Stimulated activated CD4-positive, alpha-beta T cell treated with anti-CD3 and anti-CD28 coated beads, Interleukin-1b, Interleukin-23, amount 100 ng/mL, for 24 hours (primary cell): ENCODE data around the gene RPN2.
A peak's percentile ranks its signal among the peaks of the same experiment; 100 is the strongest.

Source experiments
- DNase-seq, 4 experiments: peaks; one replicate each; pipeline ENCODE4 v3.0.0-alpha.2; 2020; ENCODE audit warnings: low read depth in 4 of 4, low spot score in 1 of 4

The RPN2 gene

GRCh38 chr20:37179683-37180524 is 774 bp downstream of the RPN2 start:
- no peak for DNase-seq

- DNase-seq: no peak
These were observed 6.6 kb downstream of the RPN2 start for GRCh38 chr20:37185686-37186085.

GRCh38 chr20:37188787-37189186 is 9.7 kb downstream of the RPN2 start:
- no peak for DNase-seq

GRCh38 chr20:37189416-37190016 is 10.4 kb downstream of the RPN2 start:
- DNase-seq: no peak

- DNase-seq: no peak
These were observed 11.4 kb downstream of the RPN2 start for GRCh38 chr20:37190354-37191112.

DNA sequence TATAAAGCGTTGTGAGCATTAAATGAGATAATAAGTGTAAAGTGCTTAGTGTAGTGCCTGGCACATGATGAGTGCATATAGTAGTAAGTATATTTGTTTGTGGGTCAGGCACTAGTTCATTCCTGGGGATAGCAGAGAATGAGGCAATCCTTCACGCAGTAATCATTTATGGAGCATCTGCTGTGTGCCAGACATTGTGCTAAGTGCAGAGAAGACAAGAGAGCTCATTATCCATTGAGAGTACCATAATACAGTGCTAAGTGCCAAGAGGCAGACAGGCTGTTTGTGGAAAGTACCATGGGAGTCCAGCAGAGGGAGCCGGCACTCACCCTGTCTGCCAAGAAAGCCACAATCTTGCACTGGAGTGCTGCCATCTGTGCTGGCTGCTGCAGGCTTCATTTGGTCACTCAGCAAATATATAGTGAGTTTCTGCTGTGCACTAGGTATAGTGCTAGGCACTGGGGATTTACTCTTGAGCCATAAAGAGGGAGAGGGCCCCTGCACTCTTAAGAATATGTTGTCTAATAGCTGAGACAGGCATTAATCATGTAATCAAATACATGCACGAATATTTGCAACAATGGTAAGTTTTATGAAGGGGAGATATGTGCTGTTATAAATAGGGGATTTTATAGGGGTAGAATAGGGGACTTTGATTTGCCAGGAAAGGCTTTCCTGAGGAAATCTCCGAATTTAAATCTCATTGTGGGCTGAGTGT is 13.2 kb downstream of the RPN2 start:
- DNase-seq: peak in 3 of 4 experiments; percentile 47 to 51 (median 51)

- DNase-seq: no peak
These were observed 14.1 kb downstream of the RPN2 start for GRCh38 chr20:37193226-37193625.

GRCh38 chr20:37193821-37194220 is 14.7 kb downstream of the RPN2 start:
- DNase-seq: no peak

DNA sequence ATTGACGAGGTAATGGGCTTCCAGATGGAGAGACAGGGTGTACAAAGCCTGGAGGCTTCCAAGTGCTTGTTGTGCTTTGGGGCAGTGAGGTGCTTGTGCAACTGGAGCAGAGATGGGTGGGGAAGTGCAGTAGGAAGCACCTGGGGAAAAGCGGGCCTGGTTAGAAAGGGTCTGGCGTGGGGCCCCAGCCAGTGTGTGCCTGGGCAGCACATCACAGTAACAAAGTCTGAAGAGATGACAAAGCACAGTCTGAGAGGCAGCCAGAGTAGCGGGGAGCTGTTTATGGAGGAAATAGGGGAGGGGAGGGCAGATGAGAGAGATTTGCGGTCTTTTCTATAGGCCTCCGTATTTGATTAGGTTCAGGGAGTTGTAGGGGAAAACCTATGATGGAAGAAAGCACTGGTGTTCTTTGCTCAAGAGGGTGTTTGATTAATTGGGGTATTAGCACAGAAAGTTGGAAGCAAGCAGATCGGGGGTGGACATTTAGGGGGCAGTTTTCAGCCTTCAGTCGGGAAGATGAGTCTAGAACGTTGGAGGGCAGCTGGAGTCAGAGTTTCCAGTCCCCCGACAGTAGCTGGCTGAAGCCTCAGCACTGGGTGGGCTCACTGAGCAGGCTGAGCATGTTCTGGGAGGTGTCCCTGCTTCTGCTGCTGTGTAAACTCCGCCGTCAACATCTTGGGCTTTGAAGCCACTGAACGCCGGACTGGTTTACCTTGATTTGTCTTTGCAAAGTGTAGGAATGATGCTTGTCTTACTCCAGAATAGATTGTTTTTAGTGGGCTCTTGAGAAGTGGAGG is 15.7 kb downstream of the RPN2 start:
- DNase-seq: no peak

GRCh38 chr20:37198932-37199660 is 20.0 kb downstream of the RPN2 start:
- no peak for DNase-seq

DNA sequence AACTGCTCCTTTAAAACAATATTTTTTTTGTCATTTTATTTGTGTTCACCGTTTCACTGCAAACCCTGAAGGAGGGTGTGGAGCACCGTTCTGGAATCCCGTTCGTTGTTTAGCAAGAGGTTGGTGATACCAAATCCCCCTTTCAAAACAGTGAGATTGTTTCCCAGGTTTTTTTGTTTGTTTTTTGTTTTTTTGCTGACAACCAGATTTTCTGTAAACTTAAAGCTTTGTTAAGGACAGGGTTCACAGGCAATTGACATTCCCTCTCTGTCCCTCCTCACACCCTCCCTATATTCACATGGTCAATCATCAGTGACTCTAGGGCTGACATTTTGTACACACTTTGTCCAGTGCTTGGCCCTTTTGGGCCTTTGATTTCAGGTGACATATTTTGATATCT is 21.2 kb downstream of the RPN2 start:
- DNase-seq: no peak

DNA sequence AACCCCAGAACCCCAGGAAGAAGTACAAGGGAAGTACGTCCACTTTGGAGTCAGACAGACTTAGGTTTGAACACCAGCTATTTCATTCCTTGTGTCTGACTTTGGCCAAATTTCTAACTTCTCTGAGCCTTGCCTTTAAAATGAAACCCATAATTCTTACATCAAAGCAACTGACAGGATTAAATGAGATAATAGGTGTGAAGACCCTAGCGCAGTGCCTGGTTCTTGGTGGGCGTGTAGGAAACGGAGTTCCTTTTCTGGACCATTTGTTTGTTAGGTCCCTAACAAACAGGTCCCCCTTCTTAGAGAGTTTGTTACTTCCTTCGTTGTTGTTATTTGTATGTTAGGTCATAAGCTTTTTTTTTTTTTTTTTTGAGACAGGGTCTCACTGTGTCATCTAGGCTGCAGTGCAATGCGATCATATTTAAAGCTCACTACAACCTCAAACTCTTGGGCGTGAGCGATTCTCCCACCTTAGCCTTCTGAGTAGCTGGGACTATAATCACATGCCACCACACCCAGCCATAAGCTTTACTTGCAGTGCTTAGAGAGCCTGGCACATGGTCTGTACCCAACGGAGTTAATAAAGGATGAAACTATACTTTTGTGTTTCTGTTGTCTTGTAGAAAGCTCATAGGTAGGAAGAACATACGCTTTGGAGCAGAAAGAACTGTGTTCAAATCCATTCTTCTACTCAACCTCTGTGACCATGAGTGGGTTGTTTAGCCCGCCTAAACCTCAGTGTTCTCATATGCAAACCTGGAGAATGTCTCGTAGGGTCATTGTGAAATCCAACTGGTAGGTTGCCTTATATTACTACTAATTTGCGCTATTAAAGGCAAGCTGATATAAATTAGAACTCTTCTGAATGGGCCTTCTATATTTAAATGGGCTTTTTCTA is 22.0 kb downstream of the RPN2 start:
- no peak for DNase-seq

DNA sequence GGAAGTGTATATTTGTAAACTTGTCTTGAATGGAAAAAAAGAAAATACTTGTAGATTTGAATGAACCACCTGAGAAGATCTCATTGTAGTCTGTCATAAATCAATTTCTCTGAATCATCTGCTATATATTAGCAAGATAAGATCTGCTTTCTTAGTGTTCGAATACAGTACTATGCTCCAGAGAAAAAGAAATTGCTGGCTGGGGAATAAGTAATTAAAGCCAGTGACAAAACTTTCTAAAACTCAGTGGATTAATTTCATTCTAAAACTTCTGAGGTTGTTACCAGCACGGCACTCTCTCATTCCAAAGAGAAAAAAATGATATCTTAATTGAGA is 22.7 kb downstream of the RPN2 start:
- no peak for DNase-seq

DNA sequence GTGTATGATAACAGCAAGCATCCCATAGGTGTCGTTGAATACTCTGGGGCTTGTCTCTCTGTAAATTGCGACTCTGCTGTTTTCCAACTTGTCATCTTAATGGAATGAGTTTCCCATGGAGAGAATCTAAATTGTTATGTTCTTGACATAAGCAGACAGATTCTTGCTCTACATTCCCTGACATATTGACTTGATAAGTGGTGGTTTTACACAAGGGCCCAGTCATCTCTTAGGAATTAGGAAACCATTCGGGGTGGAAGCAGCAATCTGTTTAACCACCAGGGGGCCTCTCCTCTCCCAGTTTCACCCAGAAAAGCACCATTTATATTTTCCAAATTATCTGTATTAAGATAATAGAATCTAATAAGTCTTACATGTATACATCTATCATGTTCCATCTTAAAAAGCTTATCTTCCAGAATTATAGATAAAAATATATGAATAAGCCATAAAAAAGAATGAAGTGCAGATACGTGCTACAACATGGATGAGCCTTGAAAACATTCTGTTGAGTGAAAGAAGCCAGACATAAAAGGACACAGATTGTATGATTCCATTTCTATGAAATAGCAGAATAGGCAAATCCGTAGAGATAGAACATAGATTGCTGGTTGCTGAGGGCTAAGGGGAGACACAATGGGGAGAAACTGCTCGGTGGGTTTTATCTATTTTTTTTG is 23.3 kb downstream of the RPN2 start:
- peak in 1 of 4 experiments; percentile 13 for DNase-seq

- DNase-seq: no peak
These were observed 24.9 kb downstream of the RPN2 start for GRCh38 chr20:37204056-37204455.

DNA sequence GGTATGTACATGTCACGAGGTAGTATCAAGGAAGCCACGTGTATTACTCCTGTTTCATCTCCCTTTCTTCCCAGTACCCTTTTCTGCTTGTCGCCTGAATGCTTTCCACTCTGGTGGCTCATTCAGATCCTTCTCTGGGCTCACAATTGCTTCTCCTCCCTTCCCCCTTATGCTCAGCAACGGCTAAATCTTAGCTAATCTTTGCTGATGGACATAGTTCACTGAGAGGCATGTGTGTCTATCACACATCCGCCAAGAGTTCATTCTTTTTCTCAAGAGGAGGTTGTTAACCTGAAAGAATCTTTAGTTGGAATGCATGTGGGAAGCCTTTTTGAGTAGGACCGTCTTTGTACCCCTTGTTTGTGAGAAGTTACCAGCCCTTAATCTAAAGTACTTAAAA is 26.0 kb downstream of the RPN2 start:
- DNase-seq: no peak

- no peak for DNase-seq
These were observed 26.7 kb downstream of the RPN2 start for GRCh38 chr20:37205794-37206193.

DNA sequence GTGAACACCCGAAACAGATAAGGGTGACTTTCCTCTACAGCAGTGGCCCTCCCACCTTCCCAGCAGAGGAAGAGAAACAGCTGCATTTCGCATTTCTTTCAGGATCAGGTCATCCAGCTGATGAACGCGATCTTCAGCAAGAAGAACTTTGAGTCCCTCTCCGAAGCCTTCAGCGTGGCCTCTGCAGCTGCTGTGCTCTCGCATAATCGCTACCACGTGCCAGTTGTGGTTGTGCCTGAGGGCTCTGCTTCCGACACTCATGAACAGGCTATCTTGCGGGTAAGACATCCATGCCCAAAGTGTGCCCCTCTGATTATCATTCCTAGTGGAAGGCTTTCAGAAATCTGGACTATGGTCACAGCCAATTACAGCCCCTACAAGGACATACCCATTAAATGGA is 28.0 kb downstream of the RPN2 start:
- DNase-seq: no peak
